Left kidney (tissue), 2 donors: ENCODE measurements around the gene RPL10A. TPM values are rescaled to one million over a fixed set of nuclear protein-coding genes. Genes with fewer than 3 reads are reported as not detected.
"Not testable (repeated sequence)": the region's sequence is repeated elsewhere in the genome, so short reads cannot be mapped to it uniquely, and the experiment has no call there.

Experiments
- DNase-seq: peaks from one replicate; pipeline ENCODE4 v3.0.0-alpha.2; 2013
- polyA plus RNA-seq: library from polyadenylated mRNA; unstranded; fragments of 120-200 nt; gene quantifications from one replicate; pipeline ENCODE4 v1.2.1, GENCODE V29; 2013; ENCODE audit not compliant: insufficient read length

Gene RPL10A
- polyA plus RNA-seq, 1 donor, result 1,859 TPM

- DNase-seq, result no peak
These were observed 39.0 kb downstream of the RPL10A start for GRCh38 chr6:35507221-35507620.

DNA sequence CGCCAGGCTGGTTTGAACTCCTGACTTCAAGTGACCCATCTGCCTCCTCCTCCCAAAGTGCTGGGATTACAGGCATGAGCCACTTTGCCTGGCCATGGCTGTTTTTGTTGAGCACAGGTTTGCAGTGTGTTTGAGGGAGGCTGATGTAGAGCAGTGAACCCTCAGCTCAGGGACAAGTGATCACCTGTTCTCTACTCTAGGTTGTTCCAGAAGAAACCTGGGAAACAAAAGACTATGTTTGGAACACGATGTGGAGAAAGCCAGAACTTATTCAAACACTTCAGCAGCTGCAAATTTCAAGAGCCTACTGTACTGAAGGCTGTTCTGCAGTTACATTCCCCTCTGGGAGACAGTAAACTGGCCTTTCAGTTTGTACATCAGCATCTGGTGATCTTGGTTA is 39.8 kb downstream of the RPL10A start:
- DNase-seq, result no peak

DNA sequence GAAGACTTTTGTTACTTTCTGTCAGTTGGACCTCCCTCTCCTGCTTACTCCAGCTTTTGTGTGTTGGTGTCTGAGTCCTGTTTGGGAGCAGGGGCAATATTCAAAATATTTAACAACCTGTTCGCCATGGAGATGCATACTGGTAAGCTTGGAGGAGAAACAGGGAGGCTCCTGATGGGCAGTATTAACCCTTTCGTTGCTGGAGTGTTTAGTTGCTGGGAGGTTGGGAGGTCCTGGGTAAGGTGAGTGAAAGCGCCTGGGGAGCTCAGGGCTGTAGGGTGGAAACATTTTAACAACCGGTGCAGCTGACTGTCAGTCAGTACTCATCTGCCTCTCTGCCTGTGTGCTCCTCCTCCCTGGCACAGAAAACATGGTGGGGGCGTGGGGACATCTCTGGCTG is 40.3 kb downstream of the RPL10A start:
- no peak for DNase-seq

- DNase-seq, result no peak
These were observed 42.8 kb downstream of the RPL10A start for GRCh38 chr6:35510916-35511561.

DNA sequence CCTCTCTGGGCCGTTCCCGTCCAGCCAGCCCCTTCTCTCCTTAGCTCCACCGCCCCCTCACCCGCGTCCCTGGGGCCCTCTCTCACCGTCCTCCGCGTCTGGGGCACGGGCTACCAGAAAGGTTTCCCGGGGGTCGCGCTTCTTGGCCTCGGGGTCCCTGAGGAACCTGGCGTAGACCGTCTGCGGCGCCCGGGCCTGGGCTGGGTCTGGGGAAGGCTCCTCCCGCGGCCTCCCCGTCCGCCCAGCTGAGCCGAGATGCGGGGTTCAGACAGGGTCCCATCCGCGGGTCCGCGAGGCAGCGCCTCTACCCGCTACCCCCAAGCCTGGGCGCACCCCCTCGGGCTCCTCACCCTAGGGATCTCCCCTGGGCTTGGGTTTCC is 43.4 kb downstream of the RPL10A start:
- DNase-seq, result no peak

- DNase-seq, result no peak
These were observed 43.8 kb downstream of the RPL10A start for GRCh38 chr6:35512006-35512405.

- DNase-seq, result no peak
These were observed 44.5 kb downstream of the RPL10A start, which contains the start of gene TULP1 for GRCh38 chr6:35512740-35513139. TULP1 (minus strand) TSS chr6:35512896; CDS start chr6:35512858, 38 bp downstream.

- DNase-seq, result no peak
These were observed 46.4 kb downstream of the RPL10A start for GRCh38 chr6:35514587-35514986.

GRCh38 chr6:35515939-35516338 is 47.7 kb downstream of the RPL10A start:
- DNase-seq, result not testable (repeated sequence)

- no peak for DNase-seq
These were observed 48.5 kb downstream of the RPL10A start for GRCh38 chr6:35516712-35517111.

DNA sequence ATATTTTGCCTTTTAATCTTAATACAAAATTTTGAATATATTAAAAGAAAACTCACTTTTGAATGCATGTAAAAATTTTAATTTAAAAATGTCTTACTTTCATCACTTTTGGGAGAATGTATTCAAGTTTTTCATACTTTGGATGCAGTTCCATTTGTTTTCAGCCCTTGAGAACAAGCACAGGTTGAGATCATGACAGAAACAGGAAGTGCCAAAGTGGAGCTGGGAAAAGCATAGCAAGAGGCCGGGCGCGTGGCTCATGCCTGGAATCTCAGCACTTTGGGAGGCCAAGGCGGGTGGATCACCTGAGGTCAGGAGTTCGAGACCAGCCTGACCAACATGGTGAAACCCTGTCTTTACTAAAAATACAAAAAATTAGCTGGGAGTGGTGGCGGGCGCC is 49.8 kb downstream of the RPL10A start:
- DNase-seq, result not testable (repeated sequence)

DNA sequence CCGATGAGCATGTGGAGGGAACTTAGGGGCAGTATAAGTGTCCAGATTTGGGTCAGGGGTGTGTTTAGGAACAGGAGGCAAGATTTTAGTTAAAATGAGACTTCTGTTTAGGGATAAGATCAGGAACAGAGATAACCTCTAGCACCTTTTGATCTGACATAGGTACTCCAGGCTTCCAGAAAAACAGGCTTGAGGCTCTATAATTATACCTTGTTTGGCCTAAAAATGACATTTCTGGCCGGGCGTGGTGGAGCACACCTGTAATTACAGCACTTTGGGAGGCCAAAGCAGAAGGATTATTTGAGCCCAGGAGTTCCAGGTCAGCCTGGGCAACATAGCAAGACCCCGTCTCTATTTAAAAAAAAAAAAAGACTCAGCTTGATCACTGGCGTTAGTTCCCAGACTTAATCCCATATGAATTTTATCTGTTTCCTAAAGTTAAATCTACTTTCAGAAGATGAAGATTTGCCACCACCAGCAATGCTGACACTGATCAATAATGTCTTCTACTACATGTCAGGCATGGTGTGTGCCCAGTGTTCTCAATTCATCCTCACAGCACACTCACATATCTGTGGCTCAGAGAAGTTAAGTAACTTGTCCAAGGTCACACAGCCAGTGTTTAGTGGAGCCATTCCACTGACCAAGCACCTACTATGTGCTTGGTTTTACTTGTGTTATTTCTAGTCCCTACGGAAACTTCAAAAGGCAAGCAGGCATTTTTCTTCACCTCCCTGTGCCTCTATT is 50.5 kb downstream of the RPL10A start:
- no peak for DNase-seq

DNA sequence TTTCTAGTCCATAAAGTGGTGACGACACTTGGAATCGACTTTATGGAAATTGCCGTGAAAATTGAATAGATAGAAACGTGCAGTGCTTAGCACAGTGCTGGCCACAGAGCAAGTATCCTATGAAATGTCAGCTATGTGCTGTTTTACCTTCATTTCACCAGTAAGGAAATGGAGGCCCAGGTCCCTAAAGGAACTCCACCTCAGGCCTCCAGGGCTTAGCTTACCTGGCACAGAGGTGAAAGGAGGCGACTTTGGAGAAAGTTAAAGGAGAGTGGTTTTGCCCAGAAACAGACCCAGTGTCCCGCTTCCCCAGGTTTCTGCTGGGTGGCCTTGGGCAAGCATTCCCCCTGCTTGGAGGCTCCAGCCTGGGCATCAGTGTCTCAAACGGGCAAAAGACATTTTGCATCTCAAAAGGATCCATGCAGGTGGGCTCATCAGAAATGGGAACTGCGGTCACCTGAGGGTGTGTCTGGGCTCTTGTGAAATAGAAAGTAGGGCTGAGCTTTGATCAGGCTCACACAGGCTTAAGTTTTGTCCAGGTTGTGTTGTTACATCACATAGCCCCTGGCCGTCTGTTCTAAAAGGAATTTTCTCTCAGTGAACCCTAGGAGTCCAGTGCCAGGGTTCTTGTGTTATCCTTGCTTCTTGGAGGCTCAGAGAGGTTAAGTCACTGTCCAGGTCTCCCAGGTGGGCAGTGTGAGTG is 51.3 kb downstream of the RPL10A start:
- DNase-seq, result no peak

Other genes with a start within 250 kb of the RPL10A start
- 54.6 TPM for gene ZNF76, start 208.7 kb upstream of the RPL10A start, polyA plus RNA-seq
- gene DEF6, start 170.6 kb upstream of the RPL10A start, polyA plus RNA-seq, result 3.4 TPM
- 21.1 TPM for gene PPARD, start 125.8 kb upstream of the RPL10A start, polyA plus RNA-seq
- gene FANCE, start 16.1 kb upstream of the RPL10A start, polyA plus RNA-seq, result 10.5 TPM
- gene TEAD3, start 28.7 kb downstream of the RPL10A start, polyA plus RNA-seq, result 43.7 TPM
- 1.7 TPM for gene TULP1, start 44.5 kb downstream of the RPL10A start, polyA plus RNA-seq
- 26.8 TPM for gene FKBP5, start 220.5 kb downstream of the RPL10A start, polyA plus RNA-seq